SK-N-SH (cell line): Measurements from ENCODE around the gene PEX11G.

Experiments used
- CTCF ChIP-seq: fragments of 200-600 bp; sonication (generic); IDR thresholded peaks from 2 replicates; pipeline ENCODE4 v1.6.1; 2017; ENCODE audit warnings: antibody characterized with exemption, mild to moderate bottlenecking, moderate library complexity
- EP300 ChIP-seq, 2 experiments: IDR thresholded peaks; 2 replicates each; pipeline versions ENCODE4 v1.4.0 to v1.6.1; 2012; ENCODE audit warnings: borderline replicate concordance in 1 of 2, low read depth in 1 of 2, low read length in 1 of 2
- PBX3 ChIP-seq: IDR thresholded peaks from 2 replicates; pipeline ENCODE4; 2012
- SMC3 ChIP-seq: IDR thresholded peaks from 2 replicates; pipeline ENCODE4 v1.6.1; 2012; ENCODE audit warnings: low read depth, low read length, improper control_type of control experiment
- TF ChIP-seq, protein P1 (sequence below): IDR thresholded peaks from 2 replicates; pipeline ENCODE4 v1.4.0; 2012; ENCODE audit warnings: low read depth

DNA sequence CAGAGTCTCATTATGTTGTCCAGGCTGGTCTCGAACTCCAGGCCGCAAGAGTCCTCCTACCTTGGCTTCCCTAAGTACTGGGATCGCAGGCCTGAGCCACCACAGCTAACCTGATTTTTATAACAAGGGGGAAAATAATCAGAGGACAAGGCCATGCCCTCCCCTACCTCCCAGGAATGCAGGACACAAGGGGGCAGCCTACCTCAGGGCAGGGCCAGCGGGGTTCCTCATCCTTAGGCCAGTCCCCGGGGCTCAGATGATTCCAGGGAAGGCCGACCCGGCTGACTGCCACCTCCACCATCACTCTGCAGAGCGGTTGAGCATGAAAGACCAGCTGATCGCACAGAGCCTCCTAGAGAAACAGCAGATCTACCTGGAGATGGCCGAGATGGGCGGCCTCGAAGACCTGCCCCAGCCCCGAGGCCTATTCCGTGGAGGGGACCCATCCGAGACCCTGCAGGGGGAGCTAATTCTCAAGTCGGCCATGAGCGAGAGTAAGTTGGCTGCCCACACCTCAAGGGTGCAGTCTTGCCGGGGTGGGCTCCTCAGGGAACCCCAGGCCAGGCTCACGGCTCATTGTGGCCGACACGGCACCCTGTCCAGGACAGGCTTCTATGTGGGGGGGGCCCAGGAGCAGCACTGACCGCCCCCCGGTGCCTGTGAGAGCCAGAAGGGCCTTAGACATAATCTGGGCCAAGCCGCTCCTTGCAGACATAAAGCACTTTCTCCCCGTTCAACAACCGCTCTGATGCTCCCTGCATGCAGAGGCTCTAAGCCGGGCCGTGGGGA, 26.8 kb downstream of the PEX11G start:
- TF ChIP-seq CTCF: no peak
- no peak for TF ChIP-seq SMC3
- no peak for TF ChIP-seq EP300 (IDR thresholded peaks at IDR 0.05; ENCODE audit: borderline replicate concordance in 1 of 2, low read depth in 1 of 2, low read length in 1 of 2)
- TF ChIP-seq, protein P1, sequence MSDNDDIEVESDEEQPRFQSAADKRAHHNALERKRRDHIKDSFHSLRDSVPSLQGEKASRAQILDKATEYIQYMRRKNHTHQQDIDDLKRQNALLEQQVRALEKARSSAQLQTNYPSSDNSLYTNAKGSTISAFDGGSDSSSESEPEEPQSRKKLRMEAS: no peak
- no peak for TF ChIP-seq PBX3
